ENCODE data around the gene IL22RA1.

IL22RA1 gene

GRCh38 chr1:24111996-24112779 is 30.8 kb downstream of the IL22RA1 start, which contains the start of gene MYOM3:
Gene MYOM3, minus strand, starts transcription at chr1:24112135. Its CDS starts 3,499 bp downstream, at chr1:24108636.
- peak in 1 of 2 experiments; percentile 34 for DNase-seq

- no peak for DNase-seq
Measured at GRCh38 chr1:24111262-24111995, 31.5 kb downstream of the IL22RA1 start.

- no peak for DNase-seq
Measured at GRCh38 chr1:24110642-24111261, 32.2 kb downstream of the IL22RA1 start.

- DNase-seq, result no peak
Measured at GRCh38 chr1:24109686-24110475, 33.1 kb downstream of the IL22RA1 start.

GRCh38 chr1:24109166-24109483 is 33.8 kb downstream of the IL22RA1 start:
- DNase-seq, result no peak

GRCh38 chr1:24108334-24109165 is 34.4 kb downstream of the IL22RA1 start:
- DNase-seq, result no peak

GRCh38 chr1:24107462-24108138 is 35.3 kb downstream of the IL22RA1 start:
- DNase-seq, result no peak

GRCh38 chr1:24105368-24106160 is 37.4 kb downstream of the IL22RA1 start:
- no peak for DNase-seq

- no peak for DNase-seq
Measured at GRCh38 chr1:24104854-24105253, 38.1 kb downstream of the IL22RA1 start.

GRCh38 chr1:24103879-24104278 is 39.1 kb downstream of the IL22RA1 start:
- no peak for DNase-seq

GRCh38 chr1:24103408-24103807 is 39.5 kb downstream of the IL22RA1 start:
- no peak for DNase-seq

- no peak for DNase-seq
Measured at GRCh38 chr1:24102961-24103360, 40.0 kb downstream of the IL22RA1 start.

GRCh38 chr1:24101796-24102586 is 40.9 kb downstream of the IL22RA1 start:
- peak; percentile 14 to 57 for DNase-seq

- no peak for DNase-seq
Measured at GRCh38 chr1:24100945-24101737, 41.8 kb downstream of the IL22RA1 start.

- no peak for DNase-seq
Measured at GRCh38 chr1:24098943-24099638, 43.8 kb downstream of the IL22RA1 start.

- no peak for DNase-seq
Measured at GRCh38 chr1:24098102-24098501, 44.8 kb downstream of the IL22RA1 start.

GRCh38 chr1:24097663-24098062 is 45.3 kb downstream of the IL22RA1 start:
- no peak for DNase-seq

- DNase-seq, result no peak
Measured at GRCh38 chr1:24096739-24097103, 46.2 kb downstream of the IL22RA1 start.
